RKO (cell line): Measurements from ENCODE around the gene RAB3GAP2.
"Not testable (repeated sequence)": the region's sequence is repeated elsewhere in the genome, so short reads cannot be mapped to it uniquely, and the experiment has no call there.

Experiments
- DNase-seq: peaks from one replicate; pipeline ENCODE4 v3.0.0-alpha.2; 2016; ENCODE audit warnings: low spot score

The RAB3GAP2 gene, protein sequence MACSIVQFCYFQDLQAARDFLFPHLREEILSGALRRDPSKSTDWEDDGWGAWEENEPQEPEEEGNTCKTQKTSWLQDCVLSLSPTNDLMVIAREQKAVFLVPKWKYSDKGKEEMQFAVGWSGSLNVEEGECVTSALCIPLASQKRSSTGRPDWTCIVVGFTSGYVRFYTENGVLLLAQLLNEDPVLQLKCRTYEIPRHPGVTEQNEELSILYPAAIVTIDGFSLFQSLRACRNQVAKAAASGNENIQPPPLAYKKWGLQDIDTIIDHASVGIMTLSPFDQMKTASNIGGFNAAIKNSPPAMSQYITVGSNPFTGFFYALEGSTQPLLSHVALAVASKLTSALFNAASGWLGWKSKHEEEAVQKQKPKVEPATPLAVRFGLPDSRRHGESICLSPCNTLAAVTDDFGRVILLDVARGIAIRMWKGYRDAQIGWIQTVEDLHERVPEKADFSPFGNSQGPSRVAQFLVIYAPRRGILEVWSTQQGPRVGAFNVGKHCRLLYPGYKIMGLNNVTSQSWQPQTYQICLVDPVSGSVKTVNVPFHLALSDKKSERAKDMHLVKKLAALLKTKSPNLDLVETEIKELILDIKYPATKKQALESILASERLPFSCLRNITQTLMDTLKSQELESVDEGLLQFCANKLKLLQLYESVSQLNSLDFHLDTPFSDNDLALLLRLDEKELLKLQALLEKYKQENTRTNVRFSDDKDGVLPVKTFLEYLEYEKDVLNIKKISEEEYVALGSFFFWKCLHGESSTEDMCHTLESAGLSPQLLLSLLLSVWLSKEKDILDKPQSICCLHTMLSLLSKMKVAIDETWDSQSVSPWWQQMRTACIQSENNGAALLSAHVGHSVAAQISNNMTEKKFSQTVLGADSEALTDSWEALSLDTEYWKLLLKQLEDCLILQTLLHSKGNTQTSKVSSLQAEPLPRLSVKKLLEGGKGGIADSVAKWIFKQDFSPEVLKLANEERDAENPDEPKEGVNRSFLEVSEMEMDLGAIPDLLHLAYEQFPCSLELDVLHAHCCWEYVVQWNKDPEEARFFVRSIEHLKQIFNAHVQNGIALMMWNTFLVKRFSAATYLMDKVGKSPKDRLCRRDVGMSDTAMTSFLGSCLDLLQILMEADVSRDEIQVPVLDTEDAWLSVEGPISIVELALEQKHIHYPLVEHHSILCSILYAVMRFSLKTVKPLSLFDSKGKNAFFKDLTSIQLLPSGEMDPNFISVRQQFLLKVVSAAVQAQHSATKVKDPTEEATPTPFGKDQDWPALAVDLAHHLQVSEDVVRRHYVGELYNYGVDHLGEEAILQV (N-terminal part only)

GRCh38 chr1:220272047-220272840 lies at the start of gene RAB3GAP2:
TSS of gene RAB3GAP2 (minus strand) at chr1:220272453. CDS start at chr1:220272337, 116 bp downstream.
- peak; percentile 97 for DNase-seq

DNA sequence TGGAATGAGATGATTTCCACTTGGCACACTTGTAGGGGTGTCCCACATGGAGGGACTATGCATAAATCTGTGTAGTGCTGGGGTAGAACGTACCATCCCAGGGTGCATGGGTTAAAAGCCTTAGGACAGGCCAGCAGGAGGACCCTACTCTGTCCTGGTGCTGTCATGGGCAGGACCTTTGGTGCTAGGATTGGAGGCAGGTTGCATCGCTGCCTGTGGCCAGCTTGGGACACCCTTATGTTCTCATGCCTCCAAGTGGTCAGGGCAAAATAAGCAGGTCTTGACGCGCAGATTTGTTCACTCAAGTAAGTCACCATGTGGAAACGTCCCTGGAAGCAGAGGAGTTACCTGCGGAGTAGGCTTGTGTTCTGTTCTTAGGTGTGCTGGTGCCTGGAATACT lies 49.5 kb upstream of the RAB3GAP2 start:
- no peak for DNase-seq

GRCh38 chr1:220320709-220321108 lies 48.5 kb upstream of the RAB3GAP2 start:
- DNase-seq, result no peak

- no peak for DNase-seq
Measured at GRCh38 chr1:220318673-220319072, 46.4 kb upstream of the RAB3GAP2 start.

GRCh38 chr1:220317161-220317560 lies 44.9 kb upstream of the RAB3GAP2 start:
- DNase-seq, result no peak

GRCh38 chr1:220316305-220316704 lies 44.1 kb upstream of the RAB3GAP2 start:
- DNase-seq, result no peak

GRCh38 chr1:220315070-220315839 lies 43.0 kb upstream of the RAB3GAP2 start:
- no peak for DNase-seq

DNA sequence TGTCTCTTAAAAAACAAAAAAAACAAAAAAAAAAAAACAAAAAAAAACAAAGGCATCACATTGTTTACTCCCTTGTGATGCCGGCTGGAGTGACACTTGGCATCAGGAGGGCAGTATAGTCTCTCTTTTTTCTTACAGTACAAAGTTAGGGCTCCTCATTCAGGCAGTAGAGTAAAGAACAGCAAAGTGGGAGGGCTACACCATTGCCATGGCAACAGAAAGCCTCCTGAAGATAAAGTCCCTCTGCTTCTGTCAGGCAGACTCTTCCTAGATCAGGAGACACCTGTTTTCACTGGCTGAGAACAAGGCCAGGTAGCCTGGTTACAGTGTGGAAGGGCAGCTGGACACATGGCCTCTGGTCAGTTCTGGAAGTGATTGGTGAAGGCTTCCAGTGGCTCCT lies 41.3 kb upstream of the RAB3GAP2 start:
- no peak for DNase-seq

DNA sequence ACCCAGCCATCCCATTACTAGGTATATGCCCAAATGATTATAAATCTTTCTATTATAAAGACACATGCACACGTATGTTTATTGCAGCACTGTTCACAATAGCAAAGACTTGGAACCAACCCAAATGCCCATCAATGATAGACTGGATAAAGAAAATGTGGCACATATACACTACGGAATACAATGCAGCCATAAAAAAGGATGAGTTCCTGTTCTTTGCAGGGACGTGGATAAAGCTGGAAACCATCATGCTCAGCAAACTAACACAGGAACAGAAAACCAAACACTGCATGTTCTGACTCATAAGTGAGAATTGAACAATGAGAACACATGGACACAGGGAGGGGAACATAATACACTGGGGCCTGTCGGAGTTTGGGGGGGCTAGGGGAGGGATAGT lies 37.9 kb upstream of the RAB3GAP2 start:
- DNase-seq, result not testable (repeated sequence)

DNA sequence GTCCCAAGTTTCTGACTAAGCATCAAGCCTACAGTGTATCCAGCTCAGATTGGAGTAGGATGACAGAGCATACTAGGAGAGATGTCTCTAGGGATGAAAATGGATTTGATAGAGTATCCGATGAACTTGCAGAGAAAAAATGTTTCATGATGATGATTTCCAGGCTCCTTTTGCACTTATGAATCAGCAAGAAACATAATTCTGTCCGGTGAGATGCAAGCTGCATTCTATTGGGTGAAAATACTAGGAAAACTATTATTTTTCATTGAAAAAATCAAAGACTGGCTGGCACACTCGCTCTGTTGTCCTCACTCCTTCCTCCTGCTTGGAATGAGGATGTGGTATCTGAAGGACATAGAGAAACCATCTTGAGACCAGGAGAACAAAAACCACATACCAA lies 35.4 kb upstream of the RAB3GAP2 start:
- DNase-seq, result no peak

DNA sequence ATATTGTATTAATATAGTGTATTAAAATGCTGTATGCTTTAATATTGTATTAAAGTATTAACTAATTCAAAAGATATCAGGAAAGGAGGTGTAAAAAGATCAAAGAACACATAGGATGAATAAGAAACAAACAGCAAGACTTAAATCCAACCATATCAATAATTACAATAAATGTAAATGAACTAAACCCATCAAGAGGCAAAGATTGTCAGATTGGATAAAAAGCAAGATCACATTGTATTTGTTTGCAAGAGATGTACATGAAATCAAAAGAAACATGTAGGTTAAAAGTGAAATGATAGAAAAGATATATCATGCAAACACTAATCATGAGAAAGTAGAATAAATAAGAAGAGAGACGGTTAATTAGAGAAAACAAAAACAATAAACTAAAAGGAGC lies 34.1 kb upstream of the RAB3GAP2 start:
- DNase-seq, result no peak

GRCh38 chr1:220303871-220304270 lies 31.6 kb upstream of the RAB3GAP2 start:
- DNase-seq, result no peak

- no peak for DNase-seq
Measured at GRCh38 chr1:220301630-220302029, 29.4 kb upstream of the RAB3GAP2 start.

GRCh38 chr1:220300442-220301121 lies 28.3 kb upstream of the RAB3GAP2 start:
- DNase-seq, result peak; percentile 75

GRCh38 chr1:220299337-220299736 lies 27.1 kb upstream of the RAB3GAP2 start:
- DNase-seq, result no peak

GRCh38 chr1:220298470-220299205 lies 26.4 kb upstream of the RAB3GAP2 start:
- no peak for DNase-seq

- no peak for DNase-seq
Measured at GRCh38 chr1:220296981-220297380, 24.7 kb upstream of the RAB3GAP2 start.

- no peak for DNase-seq
Measured at GRCh38 chr1:220294846-220295301, 22.6 kb upstream of the RAB3GAP2 start.

DNA sequence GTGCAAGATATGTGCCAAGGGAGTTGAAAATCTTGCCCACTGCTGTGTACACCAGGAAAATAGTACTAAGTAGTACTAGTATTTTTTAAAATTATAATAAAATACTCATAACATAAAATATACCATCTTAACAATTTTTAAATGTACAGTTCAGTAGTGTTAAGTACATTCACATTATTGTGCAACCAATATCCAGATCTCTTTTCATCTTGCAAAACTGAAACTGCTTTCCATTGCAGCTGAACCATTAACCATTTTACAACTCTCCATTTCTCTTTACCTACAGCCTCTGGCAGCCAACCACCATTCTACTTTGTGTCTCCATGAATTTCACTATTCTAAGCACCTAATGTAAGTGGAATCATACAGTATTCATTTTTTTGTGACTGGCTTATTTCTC lies 19.3 kb upstream of the RAB3GAP2 start:
- DNase-seq, result no peak
